Neural cell (in vitro differentiated cells): ENCODE results near the gene MSMP. TPM values are rescaled to one million over a fixed set of nuclear protein-coding genes. Genes with fewer than 3 reads are reported as not detected.

ENCODE experiments used
- H2AFZ ChIP-seq: fragments of 200-600, 300-800 bp; sonication (generic), shearing (Covaris generic); 2 replicates; pipeline ENCODE4 v1.6.0; 2014; ENCODE audit warnings: low read depth, mild to moderate bottlenecking, antibody characterized with exemption, low read length, moderate library complexity
- H3F3A ChIP-seq: fragments of 200-600 bp; shearing (Covaris generic); 2 replicates; pipeline ENCODE4 v1.6.1; 2016; ENCODE audit warnings: mild to moderate bottlenecking, moderate library complexity, mixed read lengths, antibody characterized with exemption, low read length; ENCODE audit not compliant: insufficient read depth, poor library complexity, severe bottlenecking
- H3K27ac ChIP-seq: fragments of 200-600, 300-800 bp; sonication (generic), shearing (Covaris generic); 2 replicates; pipeline ENCODE4 v1.5.1; 2014; ENCODE audit warnings: mild to moderate bottlenecking, low read length, moderate library complexity
- H3K27me3 ChIP-seq: fragments of 300-800, 200-600 bp; sonication (generic), shearing (Covaris generic); 2 replicates; pipeline ENCODE4 v1.6.0; 2014; ENCODE audit warnings: mild to moderate bottlenecking, low read depth, low read length, moderate library complexity; ENCODE audit not compliant: insufficient read depth
- H3K36me3 ChIP-seq: fragments of 300-800, 200-600 bp; sonication (generic), shearing (Covaris generic); 2 replicates; pipeline ENCODE4 v1.5.1; 2014; ENCODE audit warnings: mild to moderate bottlenecking, antibody characterized with exemption, low read length, moderate library complexity; ENCODE audit not compliant: insufficient read depth
- H3K4me2 ChIP-seq: fragments of 300-800, 200-600 bp; sonication (generic), shearing (Covaris generic); 2 replicates; pipeline ENCODE4 v1.6.0; 2014; ENCODE audit warnings: mild to moderate bottlenecking, low read length
- H3K4me3 ChIP-seq: fragments of 300-800, 200-600 bp; sonication (generic), shearing (Covaris generic); 2 replicates; pipeline ENCODE4 v1.5.1; 2014; ENCODE audit warnings: mild to moderate bottlenecking, low read length, moderate library complexity
- H3K79me2 ChIP-seq: fragments of 200-600 bp; shearing (Covaris generic); replicated peaks from 2 replicates; pipeline ENCODE4 v1.6.0; 2014; ENCODE audit warnings: mild to moderate bottlenecking, low read length, moderate library complexity; ENCODE audit not compliant: insufficient read depth
- H3K9ac ChIP-seq: fragments of 300-800, 200-600 bp; sonication (generic), shearing (Covaris generic); 2 replicates; pipeline ENCODE4 v1.6.1; 2016; ENCODE audit warnings: mild to moderate bottlenecking, low read length, mixed read lengths
- H3K9me2 ChIP-seq: fragments of 200-600 bp; shearing (Covaris generic); 2 replicates; pipeline ENCODE4 v1.6.1; 2016; ENCODE audit warnings: mild to moderate bottlenecking, low read length, mixed read lengths; ENCODE audit not compliant: insufficient read depth
- H3K9me3 ChIP-seq: fragments of 200-600, 300-800 bp; sonication (generic), shearing (Covaris generic); 2 replicates; pipeline ENCODE4 v1.6.1; 2016; ENCODE audit warnings: mild to moderate bottlenecking, mixed run types, low read length, moderate library complexity, mixed read lengths
- H4K20me1 ChIP-seq: fragments of 200-600 bp; shearing (Covaris generic); 2 replicates; pipeline ENCODE4 v1.6.1; 2016; ENCODE audit warnings: mild to moderate bottlenecking, mixed run types; ENCODE audit not compliant: insufficient read depth
- EP300 ChIP-seq: fragments of 450-650 bp; conservative IDR thresholded peaks from 2 replicates; pipeline ENCODE4 v1.6.1; 2014; ENCODE audit warnings: antibody characterized with exemption, mild to moderate bottlenecking, moderate library complexity; ENCODE audit not compliant: poor library complexity, severe bottlenecking
- EZH2 ChIP-seq: fragments of 200-600, 300-800 bp; shearing (Covaris generic), sonication (generic); IDR thresholded peaks from 2 replicates; pipeline ENCODE4 v1.6.1; 2014; ENCODE audit warnings: antibody characterized with exemption, low read length, borderline replicate concordance, mild to moderate bottlenecking; ENCODE audit not compliant: insufficient read depth, poor library complexity, severe bottlenecking
- MXI1 ChIP-seq: fragments of 450-650 bp; conservative IDR thresholded peaks from 2 replicates; pipeline ENCODE4 v1.6.1; 2014; ENCODE audit warnings: antibody characterized with exemption, mild to moderate bottlenecking; ENCODE audit not compliant: poor library complexity, severe bottlenecking
- POLR2AphosphoS5 ChIP-seq: IDR thresholded peaks from 2 replicates; pipeline ENCODE4 v1.6.1; 2012
- RAD21 ChIP-seq: fragments of 450-650 bp; conservative IDR thresholded peaks from 2 replicates; pipeline ENCODE4 v1.6.1; 2014; ENCODE audit warnings: antibody characterized with exemption, mild to moderate bottlenecking, moderate library complexity
- REST ChIP-seq: IDR thresholded peaks from 2 replicates; pipeline ENCODE4 v1.6.1; 2012; ENCODE audit warnings: borderline replicate concordance
- SMC3 ChIP-seq: fragments of 450-650 bp; conservative IDR thresholded peaks from 2 replicates; pipeline ENCODE4 v1.6.1; 2014; ENCODE audit warnings: antibody characterized with exemption, mild to moderate bottlenecking, moderate library complexity; ENCODE audit not compliant: poor library complexity
- TAF1 ChIP-seq: IDR thresholded peaks from 2 replicates; pipeline ENCODE4 v1.6.1; 2012; ENCODE audit warnings: low read depth
- polyA plus RNA-seq: library from polyadenylated mRNA; depleted of rRNA; stranded (reverse); fragments of >200 nt; gene quantifications from 2 replicates; pipeline ENCODE4 v1.2.3, GENCODE V29; 2014
- TF ChIP-seq, protein P1 (sequence below): fragments of 450-650 bp; IDR thresholded peaks from 2 replicates; pipeline ENCODE4 v1.5.1; 2014; ENCODE audit warnings: antibody characterized with exemption, mild to moderate bottlenecking, moderate library complexity; ENCODE audit not compliant: poor library complexity, severe bottlenecking

The MSMP gene
- polyA plus RNA-seq, 1 donor from 2014 or later = not detected

DNA sequence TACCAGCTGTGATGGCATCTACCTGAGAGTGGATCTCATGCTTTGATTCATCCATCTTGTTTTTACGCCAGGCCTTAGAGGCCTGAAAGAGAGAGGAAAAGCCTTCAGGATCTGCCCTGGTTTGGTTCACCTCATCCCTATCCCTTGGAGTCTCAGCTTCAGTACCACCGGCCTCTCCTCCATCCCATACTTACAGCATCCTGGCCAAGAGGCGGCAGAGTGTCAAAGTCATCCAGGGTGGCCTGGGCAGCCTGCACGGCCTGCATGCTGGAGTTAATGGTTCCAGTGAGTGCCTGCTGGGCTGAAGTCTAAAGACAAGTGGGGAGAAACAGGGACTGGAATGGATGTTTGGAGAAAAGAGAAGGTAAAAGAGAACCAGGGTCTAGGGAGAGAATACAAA, 34.5 kb downstream of the MSMP start:
- no peaks in the 10 kb centered on the region for H3K79me2 ChIP-seq
- H4K20me1 ChIP-seq = no peaks in the 10 kb centered on the region
- no peak overlapping the region for H3K4me3 ChIP-seq
- H3K27ac ChIP-seq = no peak overlapping the region
- no peaks in the 10 kb centered on the region for H3K36me3 ChIP-seq
- no peak for TF ChIP-seq TAF1
- TF ChIP-seq RAD21 = no peak
- TF ChIP-seq EZH2 = no peak
- no peaks in the 10 kb centered on the region for H3K9me2 ChIP-seq
- H3K9me3 ChIP-seq = no peaks in the 10 kb centered on the region
- H3K9ac ChIP-seq = no peak overlapping the region
- no peaks in the 10 kb centered on the region for H3F3A ChIP-seq
- H3K4me2 ChIP-seq = no peak overlapping the region
- no peaks in the 10 kb centered on the region for H3K27me3 ChIP-seq
- no peak overlapping the region for H2AFZ ChIP-seq

DNA sequence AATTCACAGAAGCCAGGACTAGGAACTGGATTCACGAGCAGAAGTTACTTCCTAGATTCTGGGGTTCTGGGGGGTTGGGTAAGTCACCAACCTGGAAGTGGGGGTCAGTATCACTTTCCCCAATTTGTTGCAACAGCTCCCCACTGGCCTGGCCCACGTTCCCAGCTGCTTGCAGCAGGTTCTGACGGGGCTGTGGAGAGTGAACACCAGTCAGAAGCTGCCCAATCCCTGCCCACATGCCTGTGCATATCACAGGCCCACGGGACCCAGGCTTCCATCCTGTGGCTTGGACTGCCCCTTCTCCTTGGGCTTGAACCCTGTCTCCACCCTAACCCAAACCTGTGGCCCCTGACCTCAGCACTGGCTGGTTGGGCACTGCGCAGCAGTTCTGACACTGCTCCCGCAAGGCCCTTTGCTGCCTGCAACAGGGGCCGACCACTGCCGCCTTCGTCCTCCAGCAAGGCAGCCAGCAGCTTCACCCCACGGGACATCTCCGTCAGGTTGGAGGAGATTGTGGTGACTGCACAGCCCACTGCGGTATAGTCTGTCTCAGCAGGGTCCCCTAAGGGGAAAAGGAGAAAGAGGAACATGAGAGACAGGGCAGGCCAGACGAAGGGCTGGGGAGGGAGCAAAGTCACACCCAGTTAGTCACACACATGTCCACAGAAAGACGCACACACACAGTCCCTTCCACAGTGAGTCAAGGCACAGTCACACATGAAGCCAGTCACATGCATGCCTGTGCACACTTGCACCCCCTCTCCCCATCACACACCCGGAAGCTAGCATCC, 35.2 kb downstream of the MSMP start:
- H3K4me2 ChIP-seq = no peak overlapping the region
- H3K9me2 ChIP-seq = no peaks in the 10 kb centered on the region
- H3F3A ChIP-seq = no peaks in the 10 kb centered on the region
- no peaks in the 10 kb centered on the region for H3K27me3 ChIP-seq
- H3K4me3 ChIP-seq = no peak overlapping the region
- H3K9me3 ChIP-seq = no peaks in the 10 kb centered on the region
- no peaks in the 10 kb centered on the region for H3K79me2 ChIP-seq
- no peak for TF ChIP-seq RAD21
- TF ChIP-seq EZH2 = no peak
- TF ChIP-seq MXI1 = no peak
- TF ChIP-seq POLR2AphosphoS5 = no peak
- TF ChIP-seq REST = no peak
- TF ChIP-seq TAF1 = no peak
- TF ChIP-seq, protein P1, sequence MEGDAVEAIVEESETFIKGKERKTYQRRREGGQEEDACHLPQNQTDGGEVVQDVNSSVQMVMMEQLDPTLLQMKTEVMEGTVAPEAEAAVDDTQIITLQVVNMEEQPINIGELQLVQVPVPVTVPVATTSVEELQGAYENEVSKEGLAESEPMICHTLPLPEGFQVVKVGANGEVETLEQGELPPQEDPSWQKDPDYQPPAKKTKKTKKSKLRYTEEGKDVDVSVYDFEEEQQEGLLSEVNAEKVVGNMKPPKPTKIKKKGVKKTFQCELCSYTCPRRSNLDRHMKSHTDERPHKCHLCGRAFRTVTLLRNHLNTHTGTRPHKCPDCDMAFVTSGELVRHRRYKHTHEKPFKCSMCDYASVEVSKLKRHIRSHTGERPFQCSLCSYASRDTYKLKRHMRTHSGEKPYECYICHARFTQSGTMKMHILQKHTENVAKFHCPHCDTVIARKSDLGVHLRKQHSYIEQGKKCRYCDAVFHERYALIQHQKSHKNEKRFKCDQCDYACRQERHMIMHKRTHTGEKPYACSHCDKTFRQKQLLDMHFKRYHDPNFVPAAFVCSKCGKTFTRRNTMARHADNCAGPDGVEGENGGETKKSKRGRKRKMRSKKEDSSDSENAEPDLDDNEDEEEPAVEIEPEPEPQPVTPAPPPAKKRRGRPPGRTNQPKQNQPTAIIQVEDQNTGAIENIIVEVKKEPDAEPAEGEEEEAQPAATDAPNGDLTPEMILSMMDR = no peak
- TF ChIP-seq EP300 = no peak
- no peak for TF ChIP-seq SMC3
- H3K27ac ChIP-seq = no peak overlapping the region
- H3K9ac ChIP-seq = no peak overlapping the region
- H2AFZ ChIP-seq = no peak overlapping the region
- no peaks in the 10 kb centered on the region for H3K36me3 ChIP-seq
- no peaks in the 10 kb centered on the region for H4K20me1 ChIP-seq
